Left ventricle myocardium superior (tissue), 1 donor: Measurements from ENCODE around the gene ASRGL1. TPM values are rescaled to one million over a fixed set of nuclear protein-coding genes. Genes with fewer than 3 reads are reported as not detected.
A peak's percentile ranks its signal among the peaks of the same experiment; 100 is the strongest.

Source experiments
- ATAC-seq: fragments of 200-7000 bp; cut with Tn5 transposase; one replicate; pipeline ENCODE4 v1.9.1; 2020; ENCODE audit warnings: mild to moderate bottlenecking, moderate library complexity
- DNase-seq: peaks from one replicate; pipeline ENCODE4 v3.0.0-alpha.2; 2020
- intact Hi-C: fragments of 100-400 bp; cut with micrococcal nuclease; formaldehyde crosslinking; loops from one replicate; pipeline ENCODE4 v1.11.0; 2022
- total RNA-seq: library from RNA; stranded (reverse); fragmentation: NEBNext Ultra II Directional; extraction: Animal tissue kit (Norgen Biotek cat#: 25700); gene quantifications from one replicate; pipeline ENCODE4 v1.2.1, GENCODE V29; 2021
- donor health status: DM: no; HTN: yes; CAD: no; lungs with severe emphysema.

The ASRGL1 gene
- total RNA-seq, 1 donor from 2014 or later, result 3.1 TPM

DNA sequence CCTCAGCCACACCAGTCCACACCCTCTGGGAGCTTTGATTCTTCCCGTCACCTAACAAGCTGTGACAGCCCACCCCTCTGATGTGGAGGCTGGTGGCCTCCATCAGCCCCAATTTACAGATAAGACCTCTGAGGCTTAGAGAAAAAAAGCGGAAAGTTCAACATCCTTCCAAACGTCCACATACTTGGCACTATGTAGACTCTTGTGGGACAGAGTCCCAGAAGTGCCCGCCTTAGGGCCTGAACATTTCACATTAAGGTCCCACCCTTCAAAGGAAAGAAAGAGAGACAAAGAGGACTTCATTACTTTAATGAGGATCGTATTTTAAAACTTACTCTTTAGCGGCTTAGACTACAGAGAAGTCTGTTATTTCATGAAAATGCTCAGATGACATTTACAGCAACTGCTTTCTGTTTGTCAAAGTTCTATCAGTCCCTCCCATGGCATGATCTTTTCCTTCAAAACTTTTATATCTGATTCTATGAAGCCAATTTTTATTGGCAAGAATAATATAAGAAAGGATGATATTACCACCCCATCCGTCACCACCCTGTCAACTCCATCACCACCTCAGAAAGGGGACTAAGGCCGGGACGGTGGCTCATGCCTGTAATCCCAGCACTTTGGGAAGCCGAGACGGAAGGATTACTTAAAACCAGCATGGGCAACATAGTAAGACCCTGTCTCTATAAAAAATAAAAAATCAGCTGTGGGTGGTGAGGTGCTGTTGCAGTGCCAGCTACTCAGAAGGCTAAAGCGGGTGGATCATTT, 65.9 kb downstream of the ASRGL1 start:
- DNase-seq, result no peak
- ATAC-seq, result no peak
- intact Hi-C loops, result no loop called here

DNA sequence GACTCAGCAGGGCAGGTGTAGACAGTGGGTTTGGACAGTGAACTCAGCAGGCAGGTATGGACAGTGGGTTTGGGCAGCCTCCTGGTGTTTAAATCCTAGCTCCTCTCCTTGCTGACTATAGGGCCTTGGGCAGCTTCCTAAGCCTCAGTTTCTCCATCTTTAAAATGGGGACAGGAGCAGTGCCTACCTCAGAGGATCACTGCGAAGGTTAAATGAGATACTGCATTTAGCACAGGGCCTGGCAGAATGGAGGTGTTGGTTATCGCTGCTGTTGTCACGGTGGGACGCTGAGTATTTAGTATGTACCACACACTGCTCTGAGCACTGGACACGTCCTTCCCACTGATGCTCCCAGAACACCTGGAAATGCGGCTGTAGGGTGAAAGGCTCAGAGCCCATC, 67.2 kb downstream of the ASRGL1 start:
- no peak for ATAC-seq
- DNase-seq, result no peak
- intact Hi-C loops, result no loop called here

GRCh38 chr11:62404901-62405300, 67.7 kb downstream of the ASRGL1 start:
- intact Hi-C loops, result no loop called here
- no peak for ATAC-seq

GRCh38 chr11:62406034-62406433, 68.8 kb downstream of the ASRGL1 start:
- intact Hi-C loops, result no loop called here
- DNase-seq, result no peak
- no peak for ATAC-seq

More at GRCh38 chr11:62404901-62405300, 67.7 kb downstream of the ASRGL1 start:
- no peak for DNase-seq

GRCh38 chr11:62409831-62410230, 72.6 kb downstream of the ASRGL1 start:
- intact Hi-C loops, result no loop called here
- ATAC-seq (no peak), DNase-seq (no peak)

DNA sequence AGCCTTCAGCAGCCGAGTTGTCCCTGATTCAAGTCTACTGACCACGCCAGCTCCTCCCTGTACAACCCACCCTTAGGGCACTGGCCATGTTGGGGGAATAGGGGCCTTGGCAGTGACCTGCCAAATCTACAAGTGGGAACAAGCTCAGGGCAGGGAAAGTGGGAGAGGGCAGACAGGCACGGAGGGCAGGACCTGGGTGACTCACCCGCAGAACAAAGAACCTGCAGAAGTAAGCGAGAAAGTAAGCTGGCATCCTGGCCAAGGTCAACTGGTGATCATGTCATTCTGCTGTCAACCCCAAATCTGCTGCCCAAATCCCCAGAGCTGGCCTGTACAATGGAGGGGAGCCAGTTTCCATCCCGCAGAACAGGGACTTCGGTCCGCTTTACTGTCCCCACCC, 73.7 kb downstream of the ASRGL1 start:
- DNase-seq (no peak), ATAC-seq (no peak)
- intact Hi-C loops, result no loop called here

- no peak for DNase-seq
- intact Hi-C loops, result no loop called here
Observed at GRCh38 chr11:62411524-62411923, 74.3 kb downstream of the ASRGL1 start.

DNA sequence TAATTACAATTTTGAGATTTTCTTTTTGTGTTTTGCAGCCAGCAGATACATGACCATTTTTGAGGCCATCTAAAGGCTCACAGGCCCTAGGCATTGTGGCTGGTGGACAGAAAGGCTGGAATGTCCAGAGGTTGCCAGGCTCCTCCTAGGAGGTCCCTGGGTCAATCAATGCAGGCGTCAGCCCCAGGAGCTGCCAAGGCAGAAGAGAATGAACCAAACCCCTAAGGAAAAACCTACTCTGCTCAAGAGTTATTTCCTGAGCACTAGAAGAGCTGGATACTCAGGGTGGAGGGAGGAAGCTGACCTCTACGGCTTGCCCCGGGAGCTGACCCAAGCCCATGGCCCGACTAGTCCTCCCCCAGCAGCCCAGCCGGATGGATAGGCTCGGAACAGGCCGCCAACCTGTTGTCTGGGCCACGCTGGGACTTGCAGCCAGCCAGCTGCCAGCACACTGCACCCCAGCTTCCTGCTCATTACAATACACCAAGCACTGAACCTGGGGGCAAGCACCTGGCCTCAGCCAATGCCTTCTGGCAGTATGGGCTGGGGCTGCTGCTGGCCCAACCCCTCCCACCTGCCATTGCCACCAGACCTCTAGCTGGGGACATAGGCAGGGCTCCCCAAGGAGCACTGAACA, 75.9 kb downstream of the ASRGL1 start:
- no peak for DNase-seq
- intact Hi-C loops, result no loop called here
- ATAC-seq, result no peak

More at GRCh38 chr11:62411524-62411923, 74.3 kb downstream of the ASRGL1 start:
- no peak for ATAC-seq

- ATAC-seq (no peak), DNase-seq (no peak)
- intact Hi-C loops, result no loop called here
Observed at GRCh38 chr11:62416596-62416995, 79.3 kb downstream of the ASRGL1 start.

DNA sequence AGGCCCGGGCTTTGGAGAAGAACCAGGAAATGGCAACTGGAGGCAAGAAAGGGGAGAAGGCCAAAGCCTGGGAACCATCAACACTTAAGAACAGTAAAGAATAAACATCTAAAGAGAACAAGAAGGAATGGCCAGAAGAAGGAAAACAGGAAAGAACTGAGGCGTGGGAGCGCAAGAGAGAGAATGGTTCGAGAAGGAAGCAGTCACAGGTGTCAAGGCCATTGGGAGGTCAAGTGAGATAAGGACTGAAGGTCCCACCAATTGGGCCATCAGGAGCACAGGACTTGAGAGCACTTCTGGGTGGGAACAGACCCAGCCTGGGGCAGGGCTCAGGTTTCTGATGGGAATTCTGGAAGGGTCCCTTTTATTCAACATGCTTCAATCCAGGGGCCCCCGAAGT, 80.9 kb downstream of the ASRGL1 start:
- DNase-seq (no peak), ATAC-seq (no peak)
- intact Hi-C loops, result no loop called here

DNA sequence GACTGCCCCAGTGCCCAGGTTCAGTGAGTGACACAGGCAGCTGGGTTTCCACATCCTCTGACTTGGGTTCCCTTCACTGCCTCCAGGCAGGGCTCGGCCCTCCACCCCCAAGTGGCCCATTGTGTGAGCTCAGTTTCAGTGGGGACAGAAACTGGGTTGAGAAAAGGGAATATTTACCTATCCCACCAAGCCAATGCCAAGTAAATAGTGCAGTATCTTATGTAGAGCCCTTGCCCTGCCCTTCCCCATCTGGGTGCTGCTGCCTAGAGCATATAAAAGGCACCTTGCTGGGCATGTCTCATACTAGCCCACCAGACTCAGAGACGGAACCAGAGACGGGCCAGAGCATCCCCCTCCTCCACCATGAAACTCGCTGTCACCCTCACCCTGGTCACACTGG, 81.5 kb downstream of the ASRGL1 start, which contains the start of gene SCGB1A1:
Gene SCGB1A1 (plus strand): TSS at position 301 of the 400 bp plus-strand sequence. CDS start 63 bp downstream, at position 364.
- no peak for DNase-seq
- intact Hi-C loops, result no loop called here
- ATAC-seq, result no peak

DNA sequence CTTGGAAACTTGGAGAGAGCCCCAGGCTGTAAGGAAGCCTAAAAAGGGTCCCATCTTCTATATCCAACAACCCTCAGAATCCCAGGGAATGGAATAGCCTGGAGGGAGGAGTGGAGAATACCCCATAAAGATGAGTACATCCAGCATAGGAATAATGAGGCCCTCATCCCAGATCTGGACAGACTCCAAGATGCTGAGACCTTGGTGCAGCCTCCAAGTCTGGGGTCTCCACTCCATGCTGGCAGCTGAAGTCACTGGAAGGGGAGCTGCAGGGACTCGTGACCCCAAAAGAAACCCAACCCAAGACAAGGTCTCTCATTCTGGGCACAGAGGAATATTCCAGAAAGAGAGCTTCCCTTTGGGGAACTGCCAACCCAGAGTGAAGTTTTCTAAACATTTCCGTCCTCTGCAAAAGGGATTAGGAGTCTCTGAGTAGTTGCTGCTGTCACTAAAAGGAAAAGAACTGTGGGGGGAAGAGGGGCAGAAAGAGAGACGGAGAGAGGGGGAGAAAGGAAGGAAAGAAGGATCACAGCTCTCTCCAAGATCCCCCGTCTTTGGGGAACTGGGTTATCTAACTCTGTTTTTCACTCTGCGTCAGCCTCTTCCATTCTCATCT, 82.2 kb downstream of the ASRGL1 start:
- ATAC-seq, result peak; percentile 43
- no peak for DNase-seq
- intact Hi-C loops, result no loop called here

DNA sequence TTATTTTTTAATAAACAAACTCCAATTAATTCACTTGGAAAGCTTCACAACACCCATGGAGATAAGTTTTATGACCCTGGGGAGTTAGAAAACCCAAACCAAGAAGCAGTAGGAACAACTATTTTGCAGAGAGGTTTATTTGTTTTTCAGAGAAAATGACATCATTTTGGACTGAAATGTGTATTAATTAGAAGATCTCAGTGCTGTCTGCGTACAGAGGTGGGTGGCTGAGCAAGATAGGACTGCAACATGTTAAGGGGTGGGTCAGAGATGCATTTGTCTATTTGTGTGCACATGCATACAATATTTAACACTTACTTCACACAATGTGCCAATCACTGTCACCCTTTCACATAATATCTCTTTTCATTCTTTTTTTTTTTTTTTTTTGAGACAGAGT, 82.7 kb downstream of the ASRGL1 start:
- no peak for ATAC-seq
- intact Hi-C loops, result no loop called here

GRCh38 chr11:62420882-62421281, 83.6 kb downstream of the ASRGL1 start:
- intact Hi-C loops, result no loop called here

More for the DNA sequence above, 82.7 kb downstream of the ASRGL1 start:
- no peak for DNase-seq

GRCh38 chr11:62421996-62422395, 84.7 kb downstream of the ASRGL1 start:
- intact Hi-C loops, result no loop called here
- no peak for ATAC-seq

More at GRCh38 chr11:62420882-62421281, 83.6 kb downstream of the ASRGL1 start:
- ATAC-seq (no peak), DNase-seq (no peak)

DNA sequence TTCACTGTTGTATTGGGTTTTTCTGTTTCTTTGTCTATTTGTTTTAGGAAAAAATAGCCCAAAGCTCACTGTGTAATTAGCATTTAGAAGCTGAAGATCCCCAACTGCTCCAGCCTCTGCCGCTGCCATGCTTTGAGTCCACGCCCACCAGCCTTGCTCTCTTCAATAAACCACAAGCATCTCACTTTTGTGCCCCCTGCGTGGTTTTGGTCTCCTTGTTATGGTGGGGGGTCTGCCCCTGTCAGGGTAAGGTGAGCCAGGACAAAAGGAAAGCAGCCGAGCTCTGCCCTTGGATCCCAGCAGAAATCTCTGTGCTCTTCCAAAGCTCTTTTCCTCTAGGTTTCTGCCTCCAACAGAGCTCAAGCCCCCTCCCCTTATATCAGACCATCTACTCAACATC, 85.8 kb downstream of the ASRGL1 start:
- intact Hi-C loops, result no loop called here
- DNase-seq, result no peak
- no peak for ATAC-seq

More at GRCh38 chr11:62421996-62422395, 84.7 kb downstream of the ASRGL1 start:
- no peak for DNase-seq

- no peak for DNase-seq
- intact Hi-C loops, result no loop called here
- ATAC-seq, result no peak
Observed at GRCh38 chr11:62427630-62428233, 90.5 kb downstream of the ASRGL1 start.

- no peak for DNase-seq
- intact Hi-C loops, result no loop called here
Observed at GRCh38 chr11:62428871-62429560, 91.8 kb downstream of the ASRGL1 start.

GRCh38 chr11:62430425-62430824, 93.2 kb downstream of the ASRGL1 start:
- no peak for DNase-seq
- intact Hi-C loops, result loop anchor here (10.0 kb wide), 1 partner anchor 114 kb away; the partner anchor contains the start of gene AHNAK
- no peak for ATAC-seq

More at GRCh38 chr11:62428871-62429560, 91.8 kb downstream of the ASRGL1 start:
- no peak for ATAC-seq
